H9 (cell line): Measurements from ENCODE around the gene SUMO2. TPM values are rescaled to one million over a fixed set of nuclear protein-coding genes. Genes with fewer than 3 reads are reported as not detected.

Source experiments
- DNase-seq: peaks from one replicate; pipeline ENCODE4 v3.0.0-alpha.2; 2017
- H2AFZ ChIP-seq: one replicate; pipeline ENCODE4 v1.6.1; 2013; ENCODE audit warnings: mild to moderate bottlenecking, low read length, control low read depth, moderate library complexity
- H2AK5ac ChIP-seq: 2 replicates; pipeline ENCODE4 v1.6.1; 2013; ENCODE audit warnings: low read length, control low read depth, mixed read lengths; ENCODE audit not compliant: insufficient read length
- H2BK120ac ChIP-seq: one replicate; pipeline ENCODE4 v1.6.1; 2013; ENCODE audit warnings: low read depth, mild to moderate bottlenecking, low read length, control low read depth, inconsistent platforms; ENCODE audit not compliant: poor library complexity, severe bottlenecking
- H2BK12ac ChIP-seq: 2 replicates; pipeline ENCODE4 v1.6.1; 2013; ENCODE audit warnings: low read length, control low read depth, mixed read lengths, low read depth; ENCODE audit not compliant: insufficient read length
- H2BK15ac ChIP-seq: 2 replicates; pipeline ENCODE4 v1.6.1; 2013; ENCODE audit warnings: low read depth, low read length, control low read depth
- H2BK20ac ChIP-seq: one replicate; pipeline ENCODE4 v1.6.1; 2013; ENCODE audit warnings: low read depth, mild to moderate bottlenecking, low read length, control low read depth, inconsistent platforms; ENCODE audit not compliant: poor library complexity, severe bottlenecking
- H2BK5ac ChIP-seq: 2 replicates; pipeline ENCODE4 v1.6.1; 2013; ENCODE audit warnings: low read length, control low read depth, mixed read lengths; ENCODE audit not compliant: insufficient read length
- H3K14ac ChIP-seq: 2 replicates; pipeline ENCODE4 v1.6.1; 2013; ENCODE audit warnings: low read length, control low read depth; ENCODE audit not compliant: insufficient read depth
- H3K18ac ChIP-seq: 2 replicates; pipeline ENCODE4 v1.6.1; 2013; ENCODE audit warnings: low read depth, mild to moderate bottlenecking, mixed read lengths, low read length, control low read depth; ENCODE audit not compliant: insufficient read length
- H3K23ac ChIP-seq: 2 replicates; pipeline ENCODE4 v1.6.1; 2013; ENCODE audit warnings: low read length, control low read depth, mixed read lengths, low read depth; ENCODE audit not compliant: insufficient read length
- H3K23me2 ChIP-seq: 2 replicates; pipeline ENCODE4 v1.6.1; 2013; ENCODE audit warnings: low read depth, mild to moderate bottlenecking, mixed read lengths, low read length, control low read depth; ENCODE audit not compliant: insufficient read length, poor library complexity, severe bottlenecking
- H3K27ac ChIP-seq: 2 replicates; pipeline ENCODE4 v1.5.1; 2013; ENCODE audit warnings: low read length, control low read depth, mixed read lengths, low read depth; ENCODE audit not compliant: insufficient read length
- H3K27me3 ChIP-seq: 2 replicates; pipeline ENCODE4 v1.6.1; 2013; ENCODE audit warnings: low read length, control low read depth, inconsistent platforms; ENCODE audit not compliant: insufficient read depth
- H3K4ac ChIP-seq: 2 replicates; pipeline ENCODE4 v1.6.1; 2013; ENCODE audit warnings: low read depth, mild to moderate bottlenecking, control low read depth, inconsistent platforms, low read length, moderate library complexity
- H3K4me1 ChIP-seq: 2 replicates; pipeline ENCODE4 v1.6.1; 2013; ENCODE audit warnings: low read length, control low read depth, inconsistent platforms; ENCODE audit not compliant: insufficient read depth
- H3K4me2 ChIP-seq: 2 replicates; pipeline ENCODE4 v1.6.1; 2013; ENCODE audit warnings: low read length, control low read depth, mixed read lengths; ENCODE audit not compliant: insufficient read length, insufficient read depth
- H3K56ac ChIP-seq: 2 replicates; pipeline ENCODE4 v1.6.1; 2013; ENCODE audit warnings: low read depth, mild to moderate bottlenecking, mixed read lengths, low read length, control low read depth; ENCODE audit not compliant: insufficient read length
- H3K79me1 ChIP-seq: 2 replicates; pipeline ENCODE4 v1.6.1; 2013; ENCODE audit warnings: low read depth, mild to moderate bottlenecking, moderate library complexity, low read length, control low read depth, inconsistent platforms; ENCODE audit not compliant: insufficient read depth, poor library complexity, severe bottlenecking
- H3K79me2 ChIP-seq: 2 replicates; pipeline ENCODE4 v1.6.1; 2013; ENCODE audit warnings: low read length, control low read depth, inconsistent platforms; ENCODE audit not compliant: insufficient read depth
- H3K9ac ChIP-seq: 2 replicates; pipeline ENCODE4 v1.6.1; 2013; ENCODE audit warnings: low read length, control low read depth, mixed read lengths; ENCODE audit not compliant: insufficient read length; ENCODE audit errors: extremely low read depth
- H3K9me3 ChIP-seq: one replicate; pipeline ENCODE4 v1.6.1; 2013; ENCODE audit warnings: low read depth, low read length, inconsistent platforms; ENCODE audit not compliant: control insufficient read depth
- H3T11ph ChIP-seq: one replicate; pipeline ENCODE4 v1.6.1; 2013; ENCODE audit warnings: mild to moderate bottlenecking, low read length, control low read depth, inconsistent platforms
- H4K20me1 ChIP-seq: one replicate; pipeline ENCODE4 v1.6.1; 2013; ENCODE audit not compliant: control insufficient read depth, insufficient read length, insufficient read depth
- H4K5ac ChIP-seq: 2 replicates; pipeline ENCODE4 v1.6.1; 2013; ENCODE audit warnings: low read depth, mild to moderate bottlenecking, mixed read lengths, low read length, control low read depth; ENCODE audit not compliant: insufficient read length
- H4K8ac ChIP-seq: replicated peaks from 2 replicates; pipeline ENCODE4 v1.6.1; 2013; ENCODE audit warnings: low read length, control low read depth, mixed read lengths, low read depth; ENCODE audit not compliant: insufficient read length
- H4K91ac ChIP-seq: 2 replicates; pipeline ENCODE4 v1.6.1; 2013; ENCODE audit warnings: low read depth, mild to moderate bottlenecking, moderate library complexity, mixed read lengths, low read length, control low read depth; ENCODE audit not compliant: insufficient read length
- H3K27ac Mint-ChIP-seq, 3 experiments: 2 replicates in 2 of 3; 3 replicates in 1 of 3; pipeline ENCODE4 v1.8.0; 2020 to 2021; ENCODE audit warnings: mixed read lengths in 3 of 3, mild to moderate bottlenecking in 1 of 3, moderate library complexity in 1 of 3
- H3K27me3 Mint-ChIP-seq: 2 replicates; pipeline ENCODE4 v1.8.0; 2021; ENCODE audit warnings: low read depth, mild to moderate bottlenecking, moderate library complexity, mixed read lengths
- H3K36me3 Mint-ChIP-seq, 3 experiments: 2 replicates in 2 of 3; 3 replicates in 1 of 3; pipeline ENCODE4 v1.8.0; 2020 to 2021; ENCODE audit warnings: low read depth in 3 of 3, mixed read lengths in 3 of 3; ENCODE audit not compliant: insufficient read depth in 1 of 3
- H3K4me1 Mint-ChIP-seq, 2 experiments: 2 replicates each; pipeline ENCODE4 v1.8.0; 2020; ENCODE audit warnings: mixed read lengths in 2 of 2
- H3K4me3 Mint-ChIP-seq, 2 experiments: 2 replicates in 1 of 2; 3 replicates in 1 of 2; pipeline ENCODE4 v1.8.0; 2020 to 2021; ENCODE audit warnings: mild to moderate bottlenecking in 2 of 2, mixed read lengths in 2 of 2, moderate library complexity in 1 of 2
- H3K9me3 Mint-ChIP-seq, 2 experiments: 2 replicates in 1 of 2; 3 replicates in 1 of 2; pipeline ENCODE4 v1.8.0; 2020; ENCODE audit warnings: mild to moderate bottlenecking in 2 of 2, mixed read lengths in 2 of 2, moderate library complexity in 1 of 2
- CTCF ChIP-seq: fragments of 200-600 bp; sonication (generic); conservative IDR thresholded peaks from 3 replicates; pipeline ENCODE4 v1.8.0; 2021; ENCODE audit warnings: antibody characterized with exemption, mild to moderate bottlenecking
- WGBS: extraction: QIAGEN DNeasy Blood & Tissue Kit; methylation state at CpG from one replicate; pipeline ENCODE4 v1.1.7; 2013; ENCODE audit warnings: missing lambda C conversion rate, low lambda C conversion rate, mixed read lengths; ENCODE audit not compliant: insufficient read length; ENCODE audit errors: extremely low coverage; 5-methylcytosine and 5-hydroxymethylcytosine counted together
- total RNA-seq: library from RNA; stranded (reverse); gene quantifications from 2 replicates; pipeline ENCODE4 v1.2.1, GENCODE V29; 2021

Gene SUMO2
- total RNA-seq, 1 experiment from 2014 or later, result 813 TPM

- Histone ChIP-seq H4K91ac (peak overlapping the region; percentile 99), H2BK15ac (no peak overlapping the region), H3K79me2 (peaks cover 38% of the 10 kb centered on the region), H3K56ac (no peak overlapping the region), H2BK20ac (no peak overlapping the region), H2BK12ac (no peak overlapping the region), H2BK120ac (no peak overlapping the region), H3K23me2 (peaks cover 10% of the 10 kb centered on the region), H3K9me3 (no peaks in the 10 kb centered on the region), H3T11ph (no peak overlapping the region), H2AK5ac (no peak overlapping the region), H4K5ac (no peak overlapping the region), H3K4me2 (peak overlapping the region; percentile 80), H3K9ac (peak overlapping the region; percentile 95), H3K14ac (peak overlapping the region; percentile 87), H2AFZ (no peak overlapping the region), H4K8ac (no peak overlapping the region), H3K27ac (peak overlapping the region; percentile 22), H2BK5ac (no peak overlapping the region), H3K79me1 (peaks cover 6% of the 10 kb centered on the region), H3K27me3 (no peaks in the 10 kb centered on the region), H3K4me1 (no peaks in the 10 kb centered on the region), H4K20me1 (no peaks in the 10 kb centered on the region), H3K23ac (no peak overlapping the region), H3K4ac (no peak overlapping the region; the same call in 1 of the 2 replicates), H3K18ac (peak overlapping the region; percentile 78)
- Mint-ChIP-seq H3K27me3 (no peaks in the 10 kb centered on the region; the same call in 1 of the 2 replicates), H3K27ac (peak overlapping the region in 2 of 3 experiments; percentile 70 to 84; a peak in 5 of 7 replicates), H3K4me3 (peak overlapping the region; percentile 88 to 89), H3K9me3 (no peaks in the 10 kb centered on the region), H3K4me1 (peaks cover 12 to 29% of the 10 kb centered on the region in 2 experiments), H3K36me3 (peaks cover 19 to 43% (median 39%) of the 10 kb centered on the region in 3 experiments)
- peak; percentile 46 for DNase-seq
- no CpG with 5 or more reads among the region's 33 CpGs for WGBS
- no peak for TF ChIP-seq CTCF
Measured at GRCh38 chr17:75182319-75182568, 515 bp downstream of the SUMO2 start.
